Measurements from ENCODE around the gene NPIPB12.
"Not testable (repeated sequence)": the region's sequence is repeated elsewhere in the genome, so short reads cannot be mapped to it uniquely, and the experiment has no call there.

The NPIPB12 gene

DNA sequence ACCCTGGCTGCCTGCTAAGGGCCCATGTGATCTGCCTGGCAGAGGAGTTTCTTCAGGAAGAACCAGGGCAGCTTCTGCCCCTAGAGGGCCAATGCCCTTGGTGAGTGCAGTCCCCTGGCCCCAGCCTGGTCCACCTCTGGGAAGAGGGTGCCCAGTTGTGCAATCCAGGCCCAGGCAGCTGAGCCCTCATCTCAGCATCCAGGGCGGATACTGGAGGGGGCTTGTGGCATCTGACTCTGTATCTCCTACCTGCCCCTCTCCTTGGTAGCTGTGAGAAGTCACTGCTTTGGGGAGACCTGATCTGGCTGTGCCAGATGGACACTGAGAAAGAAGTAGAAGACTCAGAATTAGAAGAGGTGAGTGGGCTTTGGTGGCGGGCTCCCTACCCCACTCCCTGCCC is 48.5 kb downstream of the NPIPB12 start:
- H3K79me2 ChIP-seq; H3K9me3 ChIP-seq (ENCODE audit: control insufficient read depth, low read length); H2AFZ ChIP-seq; H3K4me2 ChIP-seq (ENCODE audit: low read length); H3K27ac ChIP-seq; H3K4me1 ChIP-seq; H3K4me3 ChIP-seq (ENCODE audit: low read depth, low read length); H3K36me3 ChIP-seq (ENCODE audit: control insufficient read depth, insufficient read depth, low read length); H3K9ac ChIP-seq; H3K27me3 ChIP-seq (ENCODE audit: control insufficient read depth, insufficient read depth, low read length): not testable (repeated sequence)

- not testable (repeated sequence) for H3K27me3 ChIP-seq (ENCODE audit: control insufficient read depth, insufficient read depth, low read length); H2AFZ ChIP-seq; H3K36me3 ChIP-seq (ENCODE audit: control insufficient read depth, insufficient read depth, low read length); H3K4me3 ChIP-seq (ENCODE audit: low read depth, low read length); H3K27ac ChIP-seq; H3K9me3 ChIP-seq (ENCODE audit: control insufficient read depth, low read length); H3K9ac ChIP-seq; H3K79me2 ChIP-seq; H3K4me2 ChIP-seq (ENCODE audit: low read length); H3K4me1 ChIP-seq
Observed at GRCh38 chr16:29454828-29455227, 51.4 kb downstream of the NPIPB12 start.

DNA sequence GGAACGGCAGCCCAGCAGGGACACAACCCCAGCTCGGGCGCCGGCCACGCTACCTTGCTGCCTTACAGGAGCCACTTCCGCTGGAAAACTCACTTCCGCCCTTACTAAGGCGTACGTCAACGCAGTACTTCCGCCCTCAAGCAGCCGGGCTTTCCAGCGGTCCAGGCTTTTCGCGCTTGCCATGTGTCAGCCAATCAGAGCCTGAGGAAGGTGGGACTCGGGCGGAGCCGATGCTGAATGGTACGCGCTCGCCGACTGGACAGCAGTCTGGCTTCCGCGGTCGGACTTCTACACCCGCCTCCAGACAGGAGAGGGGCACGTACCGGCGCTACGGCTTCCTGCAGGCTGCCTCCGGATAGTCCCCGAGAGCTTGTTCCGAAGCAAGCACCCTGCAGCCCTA is 51.9 kb downstream of the NPIPB12 start, which contains the start of the genes BOLA2 and SLX1B:
TSS of gene BOLA2 (minus strand) at position 83 of the 400 bp plus-strand sequence. CDS start 98 bp downstream, outside the sequence.
TSS of gene SLX1B (plus strand) at position 265 of the 400 bp plus-strand sequence.
- not testable (repeated sequence) for H3K36me3 ChIP-seq (ENCODE audit: control insufficient read depth, insufficient read depth, low read length); H3K4me3 ChIP-seq (ENCODE audit: low read depth, low read length); H3K4me1 ChIP-seq; H3K4me2 ChIP-seq (ENCODE audit: low read length); H2AFZ ChIP-seq; H3K27ac ChIP-seq; H3K9me3 ChIP-seq (ENCODE audit: control insufficient read depth, low read length); H3K9ac ChIP-seq; H3K79me2 ChIP-seq; H3K27me3 ChIP-seq (ENCODE audit: control insufficient read depth, insufficient read depth, low read length)

DNA sequence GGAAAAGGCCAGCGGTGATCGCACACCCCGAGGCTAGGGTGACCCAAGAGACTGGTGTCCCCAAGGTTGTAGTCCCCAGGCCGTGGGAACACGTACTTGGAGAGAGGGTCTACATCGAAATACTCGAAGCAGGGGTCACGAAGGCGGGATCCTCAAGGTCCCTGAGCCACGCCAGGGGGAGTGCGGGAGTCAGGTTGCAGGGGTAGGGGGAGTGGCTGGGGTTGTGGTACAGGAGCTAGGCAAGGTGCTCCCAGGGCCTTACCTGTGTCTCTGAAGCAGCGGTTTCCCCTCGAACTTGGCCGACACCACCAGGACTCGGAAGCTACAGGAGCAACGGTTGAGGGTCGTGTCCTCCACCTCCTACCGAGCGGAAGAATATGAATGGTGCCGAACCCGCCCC is 52.5 kb downstream of the NPIPB12 start:
- not testable (repeated sequence) for H3K9ac ChIP-seq; H3K9me3 ChIP-seq (ENCODE audit: control insufficient read depth, low read length); H2AFZ ChIP-seq; H3K4me2 ChIP-seq (ENCODE audit: low read length); H3K27ac ChIP-seq; H3K4me1 ChIP-seq; H3K4me3 ChIP-seq (ENCODE audit: low read depth, low read length); H3K36me3 ChIP-seq (ENCODE audit: control insufficient read depth, insufficient read depth, low read length); H3K79me2 ChIP-seq; H3K27me3 ChIP-seq (ENCODE audit: control insufficient read depth, insufficient read depth, low read length)
